Kidney epithelial cell (primary cell): ENCODE measurements around the gene RNF144B. TPM values are rescaled to one million over a fixed set of nuclear protein-coding genes. Genes with fewer than 3 reads are reported as not detected.

ENCODE experiments used
- DNase-seq: peaks from one replicate; pipeline ENCODE4 v3.0.0-alpha.2; 2010; ENCODE audit warnings: low read depth
- H3K27me3 ChIP-seq: 2 replicates; pipeline ENCODE4 v1.6.0; 2011; ENCODE audit warnings: low read length; ENCODE audit not compliant: control insufficient read depth, insufficient read depth
- H3K36me3 ChIP-seq: 2 replicates; pipeline ENCODE4 v1.5.1; 2011; ENCODE audit warnings: low read length; ENCODE audit not compliant: control insufficient read depth, insufficient read depth
- H3K4me3 ChIP-seq: 2 replicates; pipeline ENCODE4 v1.5.1; 2011; ENCODE audit warnings: low read depth, mild to moderate bottlenecking, control low read depth, low read length
- total RNA-seq: library from RNA; depleted of rRNA; stranded (reverse); fragments of >200 nt; gene quantifications from 2 replicates; pipeline ENCODE4 v1.2.3, GENCODE V29; 2015
- TF ChIP-seq, protein P1 (sequence below): IDR thresholded peaks from 2 replicates; pipeline ENCODE4 v1.5.1; 2011; ENCODE audit warnings: mild to moderate bottlenecking, moderate library complexity, low read length, control low read depth, inconsistent platforms; ENCODE audit not compliant: insufficient read depth, poor library complexity, severe bottlenecking

The RNF144B gene
- total RNA-seq, 1 donor from 2014 or later, result 13.2 TPM

DNA sequence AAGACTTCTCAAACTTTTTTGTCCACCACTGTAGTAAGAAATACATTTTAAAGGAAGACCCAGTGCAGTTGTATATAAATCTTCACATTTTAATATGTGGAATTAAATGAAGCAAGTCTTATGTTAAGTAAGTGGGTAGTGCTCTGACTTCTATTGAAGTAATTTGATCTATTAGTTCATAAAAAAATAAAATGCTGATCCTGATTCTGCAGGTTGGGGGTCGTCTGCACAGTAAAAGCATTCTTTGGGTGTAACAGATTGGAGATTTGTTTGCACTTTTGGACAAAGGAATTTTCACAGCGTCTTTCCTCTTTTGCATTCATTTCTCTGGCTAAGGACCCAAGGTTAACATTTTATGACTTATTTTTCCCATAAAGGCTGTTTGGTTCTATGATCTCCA is 106.8 kb downstream of the RNF144B start:
- TF ChIP-seq, protein P1, sequence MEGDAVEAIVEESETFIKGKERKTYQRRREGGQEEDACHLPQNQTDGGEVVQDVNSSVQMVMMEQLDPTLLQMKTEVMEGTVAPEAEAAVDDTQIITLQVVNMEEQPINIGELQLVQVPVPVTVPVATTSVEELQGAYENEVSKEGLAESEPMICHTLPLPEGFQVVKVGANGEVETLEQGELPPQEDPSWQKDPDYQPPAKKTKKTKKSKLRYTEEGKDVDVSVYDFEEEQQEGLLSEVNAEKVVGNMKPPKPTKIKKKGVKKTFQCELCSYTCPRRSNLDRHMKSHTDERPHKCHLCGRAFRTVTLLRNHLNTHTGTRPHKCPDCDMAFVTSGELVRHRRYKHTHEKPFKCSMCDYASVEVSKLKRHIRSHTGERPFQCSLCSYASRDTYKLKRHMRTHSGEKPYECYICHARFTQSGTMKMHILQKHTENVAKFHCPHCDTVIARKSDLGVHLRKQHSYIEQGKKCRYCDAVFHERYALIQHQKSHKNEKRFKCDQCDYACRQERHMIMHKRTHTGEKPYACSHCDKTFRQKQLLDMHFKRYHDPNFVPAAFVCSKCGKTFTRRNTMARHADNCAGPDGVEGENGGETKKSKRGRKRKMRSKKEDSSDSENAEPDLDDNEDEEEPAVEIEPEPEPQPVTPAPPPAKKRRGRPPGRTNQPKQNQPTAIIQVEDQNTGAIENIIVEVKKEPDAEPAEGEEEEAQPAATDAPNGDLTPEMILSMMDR, result no peak
- DNase-seq, result no peak
- no peaks in the 10 kb centered on the region for H3K27me3 ChIP-seq
- no peak overlapping the region for H3K4me3 ChIP-seq
- H3K36me3 ChIP-seq, result no peaks in the 10 kb centered on the region

DNA sequence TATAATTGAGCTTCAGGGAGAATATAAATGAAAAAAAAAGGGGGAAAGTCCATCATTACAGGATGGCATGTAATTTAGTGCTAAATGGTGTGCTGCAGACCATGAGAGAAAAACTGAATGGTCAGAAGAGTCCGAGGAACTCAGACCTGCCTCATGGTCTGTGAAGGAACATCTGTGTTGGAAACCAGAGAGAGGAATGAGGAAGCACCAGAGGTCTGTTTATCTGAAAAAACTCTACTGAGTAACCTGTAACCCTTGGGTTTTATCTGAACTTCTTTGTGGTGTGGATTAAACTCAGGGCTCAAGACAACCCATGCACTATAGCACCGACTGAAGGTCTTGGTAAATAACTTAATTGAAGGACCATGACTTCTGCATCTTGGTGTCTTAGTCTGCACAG is 108.1 kb downstream of the RNF144B start:
- TF ChIP-seq, protein P1, result no peak
- Histone ChIP-seq H3K27me3 (no peaks in the 10 kb centered on the region), H3K36me3 (no peaks in the 10 kb centered on the region), H3K4me3 (no peak overlapping the region)
- DNase-seq, result no peak

DNA sequence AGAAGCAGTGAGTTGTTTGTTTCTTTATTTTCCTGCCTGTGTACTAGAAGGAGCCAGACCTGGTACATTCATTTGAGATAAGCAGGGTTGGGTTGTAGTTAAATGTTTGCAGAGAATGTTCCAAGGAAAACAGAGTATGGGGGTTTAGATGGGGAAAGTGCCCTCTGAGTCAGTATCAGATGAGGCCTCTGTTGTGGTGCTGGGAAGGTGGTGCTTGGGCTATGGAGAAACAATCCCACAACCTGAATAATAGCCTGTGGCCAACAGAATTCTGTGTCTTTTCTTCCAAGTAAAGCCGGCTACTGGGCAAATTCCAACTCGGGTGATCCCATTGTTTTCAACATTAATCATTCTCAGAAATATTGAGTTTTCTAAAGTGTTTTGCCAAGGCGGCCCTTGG is 109.3 kb downstream of the RNF144B start:
- DNase-seq, result no peak
- Histone ChIP-seq H3K4me3 (no peak overlapping the region), H3K36me3 (no peaks in the 10 kb centered on the region), H3K27me3 (no peaks in the 10 kb centered on the region)
- TF ChIP-seq, protein P1, result no peak

DNA sequence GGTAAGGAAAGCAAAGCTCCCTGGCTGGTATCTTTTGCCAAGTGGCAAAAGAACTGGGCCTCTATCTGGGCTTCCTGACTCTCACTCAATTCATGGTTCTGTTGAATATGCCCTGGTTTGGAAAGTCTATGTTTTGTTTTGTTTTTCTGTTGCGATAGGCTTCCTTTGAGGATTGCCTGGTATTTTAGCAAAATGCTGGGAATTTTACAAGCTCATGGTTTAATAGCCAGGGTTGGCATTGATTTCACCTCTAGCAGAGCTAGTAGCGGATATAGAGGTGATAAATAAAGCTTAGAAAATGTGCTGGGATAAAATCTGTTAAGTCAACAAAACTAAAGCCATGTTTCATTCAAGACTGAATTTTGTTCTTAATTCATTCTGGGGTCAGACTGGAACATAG is 109.9 kb downstream of the RNF144B start:
- Histone ChIP-seq H3K27me3 (no peaks in the 10 kb centered on the region), H3K4me3 (no peak overlapping the region), H3K36me3 (no peaks in the 10 kb centered on the region)
- TF ChIP-seq, protein P1, result no peak
- no peak for DNase-seq

DNA sequence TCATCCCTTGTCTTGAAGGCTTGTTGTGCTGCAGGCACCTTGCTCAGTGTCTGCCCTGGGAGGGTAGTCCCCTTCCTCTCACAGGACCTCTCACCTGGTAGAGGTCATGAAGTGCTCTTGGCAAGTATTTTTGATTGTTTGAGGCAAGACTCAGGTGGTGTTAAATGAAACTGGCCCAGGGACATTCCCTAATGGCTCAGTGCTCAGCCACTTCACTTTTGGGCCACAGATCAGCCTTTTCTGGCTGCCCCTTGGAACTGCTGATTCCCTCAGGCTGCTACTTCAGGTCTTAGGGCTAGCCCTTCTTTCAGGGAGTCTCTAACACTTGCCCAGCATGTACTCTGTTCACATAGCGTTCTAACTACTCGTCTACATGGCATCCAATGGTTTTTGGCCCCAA is 111.3 kb downstream of the RNF144B start:
- no peak for DNase-seq
- Histone ChIP-seq H3K36me3 (no peaks in the 10 kb centered on the region), H3K27me3 (no peaks in the 10 kb centered on the region), H3K4me3 (no peak overlapping the region)
- TF ChIP-seq, protein P1, result no peak

DNA sequence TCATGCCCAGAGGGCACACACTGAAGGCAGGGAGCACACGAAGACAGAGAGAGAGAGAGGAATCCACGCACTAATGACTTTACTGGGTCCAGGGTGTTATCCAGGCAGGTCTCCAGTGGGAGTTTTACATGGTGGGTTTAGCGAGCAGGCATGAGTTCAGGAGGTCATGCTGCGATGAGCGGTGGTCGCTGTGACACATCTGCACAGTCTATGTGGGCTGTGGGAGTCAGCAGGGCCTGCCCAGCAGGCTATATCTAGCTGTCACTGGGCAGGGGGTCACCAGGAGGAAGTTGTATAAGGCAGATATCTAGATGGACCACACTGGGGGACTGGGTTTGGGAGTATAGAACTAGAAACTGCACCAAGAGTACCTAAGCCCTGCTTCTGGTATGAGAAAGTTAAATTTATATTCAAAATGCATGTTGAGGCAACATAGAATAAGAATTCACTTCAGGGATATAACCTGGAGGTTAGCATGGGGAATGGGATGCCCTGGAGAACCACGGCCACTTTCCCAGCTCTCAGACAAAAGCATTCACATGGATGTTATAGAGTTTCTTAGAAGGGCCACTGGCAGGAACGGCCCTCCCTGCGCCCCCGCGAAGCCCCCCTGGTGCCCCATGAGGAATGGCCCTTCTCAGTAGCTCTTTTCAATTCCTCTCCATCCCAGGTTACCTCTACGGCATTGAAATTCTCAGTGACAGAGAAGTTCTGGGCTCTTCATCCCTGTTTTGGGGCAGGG is 113.9 kb downstream of the RNF144B start:
- Histone ChIP-seq H3K27me3 (no peaks in the 10 kb centered on the region), H3K4me3 (no peak overlapping the region), H3K36me3 (no peaks in the 10 kb centered on the region)
- TF ChIP-seq, protein P1, result no peak
- no peak for DNase-seq
